HEK293 (cell line): Measurements from ENCODE around the gene MAML3.

ENCODE experiments used
- TCF7L2 ChIP-seq: IDR thresholded peaks from 2 replicates; pipeline ENCODE4 v1.6.1; 2011; ENCODE audit warnings: low read depth, mild to moderate bottlenecking, inconsistent platforms, low read length, moderate library complexity, borderline replicate concordance
- ZNF140 ChIP-seq: fragments of 450-650 bp; formaldehyde crosslinking; IDR thresholded peaks from 2 replicates; pipeline ENCODE4 v1.5.1; 2016; ENCODE audit warnings: missing biosample characterization, missing genetic modification characterization
- TF ChIP-seq, protein P1 (sequence below): fragments of 450-650 bp; formaldehyde crosslinking; IDR thresholded peaks from 2 replicates; pipeline ENCODE4 v1.5.1; 2016; ENCODE audit warnings: missing biosample characterization, missing genetic modification characterization
- TF ChIP-seq, protein P2 (sequence below): fragments of 450-650 bp; formaldehyde crosslinking; IDR thresholded peaks from 2 replicates; pipeline ENCODE4 v1.5.1; 2016; ENCODE audit warnings: missing biosample characterization, missing genetic modification characterization
- TF ChIP-seq, protein P3 (sequence below): fragments of 450-650 bp; formaldehyde crosslinking; IDR thresholded peaks from 2 replicates; pipeline ENCODE4 v1.5.1; 2016; ENCODE audit warnings: missing biosample characterization, missing genetic modification characterization
- TF ChIP-seq, protein P4 (sequence below): fragments of 450-650 bp; IDR thresholded peaks from 2 replicates; pipeline ENCODE4 v1.5.1; 2018; ENCODE audit warnings: missing biosample characterization, mild to moderate bottlenecking, missing genetic modification characterization

DNA sequence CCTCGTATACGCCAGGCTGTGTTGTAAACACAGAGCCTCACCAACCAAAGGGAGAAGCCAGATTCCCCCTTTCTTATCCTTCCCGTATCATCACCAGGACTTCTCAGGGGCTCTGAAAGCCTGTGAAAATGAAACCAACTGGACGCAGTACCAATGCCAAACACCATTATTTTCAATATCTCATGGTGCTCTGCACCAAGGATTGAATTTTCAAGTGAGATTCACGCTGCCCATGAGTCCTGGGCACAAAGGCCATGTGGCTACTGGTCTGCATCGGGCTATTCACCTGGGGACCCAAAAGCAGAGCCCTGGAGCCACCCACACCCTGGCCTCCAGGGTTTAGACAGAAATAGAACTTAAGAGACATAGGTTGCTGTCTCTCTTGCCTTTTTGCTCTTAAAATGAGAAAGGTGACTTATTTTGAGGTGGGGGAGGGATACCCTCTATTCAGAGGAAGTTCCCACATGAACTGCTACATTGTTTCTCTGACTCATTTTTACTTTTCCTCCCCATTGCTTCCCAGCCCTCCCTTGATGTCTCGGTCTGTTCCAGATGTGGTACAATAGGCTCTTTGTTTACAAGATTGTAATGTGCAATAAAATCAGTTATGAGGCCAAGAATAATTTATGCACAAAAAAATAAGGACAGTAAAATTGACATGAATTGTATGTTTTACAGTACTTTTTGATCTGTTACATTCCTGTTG, 55.4 kb downstream of the MAML3 start:
- TF ChIP-seq, protein P1, sequence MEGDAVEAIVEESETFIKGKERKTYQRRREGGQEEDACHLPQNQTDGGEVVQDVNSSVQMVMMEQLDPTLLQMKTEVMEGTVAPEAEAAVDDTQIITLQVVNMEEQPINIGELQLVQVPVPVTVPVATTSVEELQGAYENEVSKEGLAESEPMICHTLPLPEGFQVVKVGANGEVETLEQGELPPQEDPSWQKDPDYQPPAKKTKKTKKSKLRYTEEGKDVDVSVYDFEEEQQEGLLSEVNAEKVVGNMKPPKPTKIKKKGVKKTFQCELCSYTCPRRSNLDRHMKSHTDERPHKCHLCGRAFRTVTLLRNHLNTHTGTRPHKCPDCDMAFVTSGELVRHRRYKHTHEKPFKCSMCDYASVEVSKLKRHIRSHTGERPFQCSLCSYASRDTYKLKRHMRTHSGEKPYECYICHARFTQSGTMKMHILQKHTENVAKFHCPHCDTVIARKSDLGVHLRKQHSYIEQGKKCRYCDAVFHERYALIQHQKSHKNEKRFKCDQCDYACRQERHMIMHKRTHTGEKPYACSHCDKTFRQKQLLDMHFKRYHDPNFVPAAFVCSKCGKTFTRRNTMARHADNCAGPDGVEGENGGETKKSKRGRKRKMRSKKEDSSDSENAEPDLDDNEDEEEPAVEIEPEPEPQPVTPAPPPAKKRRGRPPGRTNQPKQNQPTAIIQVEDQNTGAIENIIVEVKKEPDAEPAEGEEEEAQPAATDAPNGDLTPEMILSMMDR (tag by site-specific recombination) = no peak
- TF ChIP-seq, protein P2, sequence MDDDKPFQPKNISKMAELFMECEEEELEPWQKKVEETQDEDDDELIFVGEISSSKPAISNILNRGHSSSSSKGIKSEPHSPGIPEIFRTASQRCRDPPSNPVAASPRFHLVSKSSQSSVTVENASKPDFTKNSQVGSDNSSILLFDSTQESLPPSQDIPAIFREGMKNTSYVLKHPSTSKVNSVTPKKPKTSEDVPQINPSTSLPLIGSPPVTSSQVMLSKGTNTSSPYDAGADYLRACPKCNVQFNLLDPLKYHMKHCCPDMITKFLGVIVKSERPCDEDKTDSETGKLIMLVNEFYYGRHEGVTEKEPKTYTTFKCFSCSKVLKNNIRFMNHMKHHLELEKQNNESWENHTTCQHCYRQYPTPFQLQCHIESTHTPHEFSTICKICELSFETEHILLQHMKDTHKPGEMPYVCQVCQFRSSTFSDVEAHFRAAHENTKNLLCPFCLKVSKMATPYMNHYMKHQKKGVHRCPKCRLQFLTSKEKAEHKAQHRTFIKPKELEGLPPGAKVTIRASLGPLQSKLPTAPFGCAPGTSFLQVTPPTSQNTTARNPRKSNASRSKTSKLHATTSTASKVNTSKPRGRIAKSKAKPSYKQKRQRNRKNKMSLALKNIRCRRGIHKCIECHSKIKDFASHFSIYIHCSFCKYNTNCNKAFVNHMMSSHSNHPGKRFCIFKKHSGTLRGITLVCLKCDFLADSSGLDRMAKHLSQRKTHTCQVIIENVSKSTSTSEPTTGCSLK (tag by site-specific recombination) = no peak
- TF ChIP-seq, protein P3, sequence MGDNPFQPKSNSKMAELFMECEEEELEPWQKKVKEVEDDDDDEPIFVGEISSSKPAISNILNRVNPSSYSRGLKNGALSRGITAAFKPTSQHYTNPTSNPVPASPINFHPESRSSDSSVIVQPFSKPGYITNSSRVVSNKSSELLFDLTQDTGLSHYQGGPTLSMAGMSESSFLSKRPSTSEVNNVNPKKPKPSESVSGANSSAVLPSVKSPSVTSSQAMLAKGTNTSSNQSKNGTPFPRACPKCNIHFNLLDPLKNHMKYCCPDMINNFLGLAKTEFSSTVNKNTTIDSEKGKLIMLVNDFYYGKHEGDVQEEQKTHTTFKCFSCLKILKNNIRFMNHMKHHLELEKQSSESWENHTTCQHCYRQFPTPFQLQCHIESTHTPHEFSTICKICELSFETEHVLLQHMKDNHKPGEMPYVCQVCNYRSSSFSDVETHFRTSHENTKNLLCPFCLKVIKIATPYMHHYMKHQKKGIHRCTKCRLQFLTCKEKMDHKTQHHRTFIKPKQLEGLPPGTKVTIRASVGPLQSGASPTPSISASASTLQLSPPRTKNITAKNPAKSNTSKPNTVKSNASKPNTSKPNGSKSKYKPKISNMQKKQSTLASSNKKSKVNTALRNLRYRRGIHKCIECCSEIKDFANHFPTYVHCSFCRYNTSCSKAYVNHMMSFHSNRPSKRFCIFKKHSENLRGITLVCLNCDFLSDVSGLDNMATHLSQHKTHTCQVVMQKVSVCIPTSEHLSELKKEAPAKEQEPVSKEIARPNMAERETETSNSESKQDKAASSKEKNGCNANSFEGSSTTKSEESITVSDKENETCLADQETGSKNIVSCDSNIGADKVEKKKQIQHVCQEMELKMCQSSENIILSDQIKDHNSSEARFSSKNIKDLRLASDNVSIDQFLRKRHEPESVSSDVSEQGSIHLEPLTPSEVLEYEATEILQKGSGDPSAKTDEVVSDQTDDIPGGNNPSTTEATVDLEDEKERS (tag by site-specific recombination) = no peak
- TF ChIP-seq, protein P4, sequence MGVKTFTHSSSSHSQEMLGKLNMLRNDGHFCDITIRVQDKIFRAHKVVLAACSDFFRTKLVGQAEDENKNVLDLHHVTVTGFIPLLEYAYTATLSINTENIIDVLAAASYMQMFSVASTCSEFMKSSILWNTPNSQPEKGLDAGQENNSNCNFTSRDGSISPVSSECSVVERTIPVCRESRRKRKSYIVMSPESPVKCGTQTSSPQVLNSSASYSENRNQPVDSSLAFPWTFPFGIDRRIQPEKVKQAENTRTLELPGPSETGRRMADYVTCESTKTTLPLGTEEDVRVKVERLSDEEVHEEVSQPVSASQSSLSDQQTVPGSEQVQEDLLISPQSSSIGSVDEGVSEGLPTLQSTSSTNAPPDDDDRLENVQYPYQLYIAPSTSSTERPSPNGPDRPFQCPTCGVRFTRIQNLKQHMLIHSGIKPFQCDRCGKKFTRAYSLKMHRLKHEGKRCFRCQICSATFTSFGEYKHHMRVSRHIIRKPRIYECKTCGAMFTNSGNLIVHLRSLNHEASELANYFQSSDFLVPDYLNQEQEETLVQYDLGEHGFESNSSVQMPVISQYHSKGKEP (tag by site-specific recombination) = no peak
- TF ChIP-seq ZNF140 (no peak), TCF7L2 (no peak)
